K562 (cell line): ENCODE results near the gene ZNF689. TPM values are rescaled to one million over a fixed set of nuclear protein-coding genes. Genes with fewer than 3 reads are reported as not detected.

ENCODE experiments used
- CBFB ChIP-seq: sonication (generic); formaldehyde crosslinking; IDR thresholded peaks from 2 replicates; pipeline ENCODE4 v1.4.0; 2020; ENCODE audit warnings: mild to moderate bottlenecking, missing genetic modification reagents
- E2F3 ChIP-seq: fragments of 250-450 bp; sonication (Bioruptor Pico); IDR thresholded peaks from 2 replicates; pipeline ENCODE4 v1.4.0; 2020; ENCODE audit warnings: mild to moderate bottlenecking
- ELF4 ChIP-seq: fragments of 450-650 bp; formaldehyde crosslinking; IDR thresholded peaks from 2 replicates; pipeline ENCODE4 v1.4.0; 2022; ENCODE audit warnings: missing genetic modification characterization
- FUS ChIP-seq: fragments of 200-400 bp; formaldehyde crosslinking; optimal IDR thresholded peaks from 2 replicates; pipeline ENCODE3; 2017; ENCODE audit warnings: low read depth, low read length
- HMG20B ChIP-seq: fragments of 250-450 bp; sonication (Bioruptor Pico); IDR thresholded peaks from 2 replicates; pipeline ENCODE4 v1.5.0; 2021; ENCODE audit warnings: mild to moderate bottlenecking
- POLR2A ChIP-seq: fragments of 450-650 bp; conservative IDR thresholded peaks from 2 replicates; pipeline ENCODE4 v1.6.1; 2016
- RHOXF2B ChIP-seq: fragments of 250-450 bp; sonication (Bioruptor Pico); conservative IDR thresholded peaks from 2 replicates; pipeline ENCODE4 v1.5.1; 2021
- SUPT5H ChIP-seq: fragments of 450-650 bp; IDR thresholded peaks from 2 replicates; pipeline ENCODE4 v1.6.1; 2016
- ZBTB7A ChIP-seq: IDR thresholded peaks from 2 replicates; pipeline ENCODE4 v1.6.1; 2011; ENCODE audit warnings: low read depth, mild to moderate bottlenecking, low read length, moderate library complexity, borderline replicate concordance; ENCODE audit not compliant: control insufficient read depth
- ZNF134 ChIP-seq: fragments of 250-450 bp; sonication (Bioruptor Pico); conservative IDR thresholded peaks from 2 replicates; pipeline ENCODE4 v1.4.0; 2020
- ZZZ3 ChIP-seq: fragments of 450-650 bp; IDR thresholded peaks from 2 replicates; pipeline ENCODE4 v1.6.1; 2016; ENCODE audit warnings: antibody characterized with exemption, mild to moderate bottlenecking, moderate library complexity
- polyA plus RNA-seq, 8 experiments: library from polyadenylated mRNA; depleted of rRNA in 4 of 8; stranded (reverse) in 5 of 8; unstranded in 3 of 8; fragments of >200 nt; fragmentation: Nextera tagmentation in 2 of 8; fragmentation: Illumina TruSeq in 1 of 8; extraction: Ambion mirVana in 2 of 8; extraction: Trizol in 1 of 8; gene quantifications; 2 replicates each; pipeline versions ENCODE4 v1.2.1 to v1.2.3, GENCODE V29; 2011 to 2014; ENCODE audit warnings: inconsistent platforms in 1 of 8, missing spikeins in 1 of 8
- total RNA-seq, 7 experiments: library from RNA; depleted of rRNA in 6 of 7; stranded (reverse); fragments of >200 nt in 6 of 7; fragmentation: Illumina TruSeq in 2 of 7; extraction: Trizol in 2 of 7; gene quantifications; 2 replicates each; pipeline versions ENCODE4 v1.2.1 to v1.2.3, GENCODE V29; 2011 to 2021; ENCODE audit warnings: low replicate concordance in 1 of 7
- TF ChIP-seq, protein P1 (sequence below): sonication (generic); formaldehyde crosslinking; IDR thresholded peaks from 2 replicates; pipeline ENCODE4 v1.8.0; 2022; ENCODE audit warnings: missing genetic modification reagents, mild to moderate bottlenecking, moderate library complexity, borderline replicate concordance
- TF ChIP-seq, protein P2 (sequence below): fragments of 450-650 bp; conservative IDR thresholded peaks from 2 replicates; pipeline ENCODE4 v1.6.1; 2016; ENCODE audit warnings: missing genetic modification characterization, low read depth, mild to moderate bottlenecking, control low read depth, missing compliant biosample characterization
- TF ChIP-seq, protein P3 (sequence below): sonication (generic); formaldehyde crosslinking; IDR thresholded peaks from 2 replicates; pipeline ENCODE4 v1.8.0; 2022; ENCODE audit warnings: mild to moderate bottlenecking, missing genetic modification reagents
- TF ChIP-seq, protein P4 (sequence below), 2 experiments: fragments of 450-650 bp in 1 of 2; sonication (generic) in 1 of 2; formaldehyde crosslinking in 1 of 2; IDR thresholded peaks; 2 replicates each; pipeline versions ENCODE4 v1.7.1 to v1.9.0; 2016 to 2022; ENCODE audit warnings: inconsistent platforms in 1 of 2, mild to moderate bottlenecking in 1 of 2, missing genetic modification reagents in 1 of 2

The ZNF689 gene
- total and polyA plus RNA-seq, 9 of the 15 experiments (the other 6 are each of a cell fraction or from before 2014, with no cell fraction given) = 5.4 to 15.4 (median 10.8) TPM

DNA sequence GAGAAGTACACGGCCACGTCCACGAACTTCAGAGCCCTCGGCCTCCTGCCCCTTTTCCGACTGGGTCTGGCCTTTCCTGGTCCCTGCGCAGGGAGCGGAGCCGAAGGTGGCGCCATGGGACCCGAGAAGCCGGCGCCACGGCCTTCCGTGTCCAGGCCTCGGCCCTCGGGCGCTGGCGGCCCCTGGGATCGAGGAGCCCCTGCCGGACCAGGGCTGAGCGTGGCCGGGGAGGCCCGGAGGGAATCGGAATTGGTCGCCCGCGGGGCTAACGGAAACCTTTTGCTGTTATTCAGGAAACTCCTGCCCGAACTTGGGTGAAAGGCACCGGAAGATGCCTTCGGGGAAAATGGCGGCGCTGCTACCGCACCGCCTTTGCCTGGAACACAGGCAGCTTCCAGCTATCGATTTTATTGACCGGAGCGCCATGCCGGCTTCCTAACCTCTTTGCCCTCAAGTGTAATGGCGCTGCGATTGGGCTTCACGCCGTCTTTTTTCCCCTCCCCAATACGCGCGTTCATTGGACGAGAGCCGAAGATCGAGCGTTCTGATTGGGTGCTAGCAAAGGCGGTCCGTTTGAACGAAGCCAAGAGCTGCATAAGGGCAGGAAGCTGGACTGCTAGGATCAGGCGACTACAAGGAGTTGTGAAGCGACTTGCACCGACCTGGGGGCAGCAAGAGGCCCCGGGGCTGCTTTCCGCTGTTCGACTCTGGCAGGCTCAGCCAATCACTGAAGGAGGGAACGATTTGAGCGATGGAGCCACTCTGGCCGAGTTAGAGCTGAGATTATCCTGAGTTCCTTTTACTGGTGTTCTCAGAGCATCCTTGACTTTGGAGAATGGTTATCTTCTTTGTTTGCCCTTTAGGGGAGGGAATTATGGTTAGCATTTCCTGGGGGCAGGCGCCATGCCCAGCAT, at the start of gene ZNF689 (continued):
- TF ChIP-seq, protein P1, sequence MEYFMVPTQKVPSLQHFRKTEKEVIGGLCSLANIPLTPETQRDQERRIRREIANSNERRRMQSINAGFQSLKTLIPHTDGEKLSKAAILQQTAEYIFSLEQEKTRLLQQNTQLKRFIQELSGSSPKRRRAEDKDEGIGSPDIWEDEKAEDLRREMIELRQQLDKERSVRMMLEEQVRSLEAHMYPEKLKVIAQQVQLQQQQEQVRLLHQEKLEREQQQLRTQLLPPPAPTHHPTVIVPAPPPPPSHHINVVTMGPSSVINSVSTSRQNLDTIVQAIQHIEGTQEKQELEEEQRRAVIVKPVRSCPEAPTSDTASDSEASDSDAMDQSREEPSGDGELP (CRISPR knock-in tag) = peak; percentile 65; the same call in 1 of the 2 replicates
- TF ChIP-seq FUS (no peak), E2F3 (0 out of 2 replicates have a peak, but pooled peaks have one; percentile 24), ZNF134 (CRISPR knock-in tag) (0 out of 2 replicates have a peak, but pooled peaks have one; percentile 26), ZBTB7A (no peak), RHOXF2B (CRISPR knock-in tag) (no peak), CBFB (CRISPR knock-in tag) (peak; percentile 42; the same call in 1 of the 2 replicates), ELF4 (CRISPR knock-in tag) (peak; percentile 73; the same call in 1 of the 2 replicates), HMG20B (CRISPR knock-in tag) (no peak), ZZZ3 (no peak), SUPT5H (peak; percentile 69), POLR2A (peak; percentile 85)
- TF ChIP-seq, protein P2, sequence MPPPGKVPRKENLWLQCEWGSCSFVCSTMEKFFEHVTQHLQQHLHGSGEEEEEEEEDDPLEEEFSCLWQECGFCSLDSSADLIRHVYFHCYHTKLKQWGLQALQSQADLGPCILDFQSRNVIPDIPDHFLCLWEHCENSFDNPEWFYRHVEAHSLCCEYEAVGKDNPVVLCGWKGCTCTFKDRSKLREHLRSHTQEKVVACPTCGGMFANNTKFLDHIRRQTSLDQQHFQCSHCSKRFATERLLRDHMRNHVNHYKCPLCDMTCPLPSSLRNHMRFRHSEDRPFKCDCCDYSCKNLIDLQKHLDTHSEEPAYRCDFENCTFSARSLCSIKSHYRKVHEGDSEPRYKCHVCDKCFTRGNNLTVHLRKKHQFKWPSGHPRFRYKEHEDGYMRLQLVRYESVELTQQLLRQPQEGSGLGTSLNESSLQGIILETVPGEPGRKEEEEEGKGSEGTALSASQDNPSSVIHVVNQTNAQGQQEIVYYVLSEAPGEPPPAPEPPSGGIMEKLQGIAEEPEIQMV (tag) = no peak
- TF ChIP-seq, protein P3, sequence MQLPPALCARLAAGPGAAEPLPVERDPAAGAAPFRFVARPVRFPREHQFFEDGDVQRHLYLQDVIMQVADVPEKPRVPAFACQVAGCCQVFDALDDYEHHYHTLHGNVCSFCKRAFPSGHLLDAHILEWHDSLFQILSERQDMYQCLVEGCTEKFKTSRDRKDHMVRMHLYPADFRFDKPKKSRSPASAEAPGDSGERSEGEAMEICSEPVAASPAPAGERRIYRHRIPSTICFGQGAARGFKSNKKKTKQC = peak; percentile 81
- TF ChIP-seq, protein P4, sequence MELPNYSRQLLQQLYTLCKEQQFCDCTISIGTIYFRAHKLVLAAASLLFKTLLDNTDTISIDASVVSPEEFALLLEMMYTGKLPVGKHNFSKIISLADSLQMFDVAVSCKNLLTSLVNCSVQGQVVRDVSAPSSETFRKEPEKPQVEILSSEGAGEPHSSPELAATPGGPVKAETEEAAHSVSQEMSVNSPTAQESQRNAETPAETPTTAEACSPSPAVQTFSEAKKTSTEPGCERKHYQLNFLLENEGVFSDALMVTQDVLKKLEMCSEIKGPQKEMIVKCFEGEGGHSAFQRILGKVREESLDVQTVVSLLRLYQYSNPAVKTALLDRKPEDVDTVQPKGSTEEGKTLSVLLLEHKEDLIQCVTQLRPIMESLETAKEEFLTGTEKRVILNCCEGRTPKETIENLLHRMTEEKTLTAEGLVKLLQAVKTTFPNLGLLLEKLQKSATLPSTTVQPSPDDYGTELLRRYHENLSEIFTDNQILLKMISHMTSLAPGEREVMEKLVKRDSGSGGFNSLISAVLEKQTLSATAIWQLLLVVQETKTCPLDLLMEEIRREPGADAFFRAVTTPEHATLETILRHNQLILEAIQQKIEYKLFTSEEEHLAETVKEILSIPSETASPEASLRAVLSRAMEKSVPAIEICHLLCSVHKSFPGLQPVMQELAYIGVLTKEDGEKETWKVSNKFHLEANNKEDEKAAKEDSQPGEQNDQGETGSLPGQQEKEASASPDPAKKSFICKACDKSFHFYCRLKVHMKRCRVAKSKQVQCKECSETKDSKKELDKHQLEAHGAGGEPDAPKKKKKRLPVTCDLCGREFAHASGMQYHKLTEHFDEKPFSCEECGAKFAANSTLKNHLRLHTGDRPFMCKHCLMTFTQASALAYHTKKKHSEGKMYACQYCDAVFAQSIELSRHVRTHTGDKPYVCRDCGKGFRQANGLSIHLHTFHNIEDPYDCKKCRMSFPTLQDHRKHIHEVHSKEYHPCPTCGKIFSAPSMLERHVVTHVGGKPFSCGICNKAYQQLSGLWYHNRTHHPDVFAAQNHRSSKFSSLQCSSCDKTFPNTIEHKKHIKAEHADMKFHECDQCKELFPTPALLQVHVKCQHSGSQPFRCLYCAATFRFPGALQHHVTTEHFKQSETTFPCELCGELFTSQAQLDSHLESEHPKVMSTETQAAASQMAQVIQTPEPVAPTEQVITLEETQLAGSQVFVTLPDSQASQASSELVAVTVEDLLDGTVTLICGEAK (IDR thresholded peaks at IDR 0.05) = peak; percentile 81
- TF ChIP-seq, protein P4 (CRISPR knock-in tag; IDR thresholded peaks at IDR 0.05) = no peak
